WTC11 (cell line): Measurements from ENCODE around the gene TSEN54. TPM values are rescaled to one million over a fixed set of nuclear protein-coding genes. Genes with fewer than 3 reads are reported as not detected.

Experiments used
- ATAC-seq: fragments of 200-7000 bp; cut with Tn5 transposase; 2 replicates; pipeline ENCODE4 v1.10.0; 2021; ENCODE audit warnings: mild to moderate bottlenecking, moderate library complexity
- CTCF ChIA-PET: fragments of 300-600 bp; sonication (Branson Sonifier 250); formaldehyde crosslinking; loops from one replicate; lab custom pipeline; 2021; ENCODE audit warnings: antibody characterized with exemption; lab: Charles Lee
- POLR2A ChIA-PET: fragments of 350-600 bp; sonication (Branson Sonifier 250); formaldehyde crosslinking; loops from one replicate; lab custom pipeline; 2021; ENCODE audit warnings: antibody characterized with exemption; lab: Charles Lee
- DNase-seq: peaks from one replicate; pipeline ENCODE4 v3.0.0; 2021; ENCODE audit warnings: low spot score
- H3K27ac Mint-ChIP-seq: 2 replicates; pipeline ENCODE4 v1.8.0; 2021; ENCODE audit warnings: mixed read lengths
- H3K27me3 Mint-ChIP-seq: 2 replicates; pipeline ENCODE4 v1.8.0; 2021; ENCODE audit warnings: low read depth, mild to moderate bottlenecking, moderate library complexity, mixed read lengths
- H3K36me3 Mint-ChIP-seq: 2 replicates; pipeline ENCODE4 v1.8.0; 2021; ENCODE audit warnings: mixed read lengths
- H3K4me1 Mint-ChIP-seq: 2 replicates; pipeline ENCODE4 v1.8.0; 2022; ENCODE audit warnings: mixed read lengths
- H3K4me3 Mint-ChIP-seq: 2 replicates; pipeline ENCODE4 v1.8.0; 2021; ENCODE audit warnings: mild to moderate bottlenecking, moderate library complexity, mixed read lengths
- H3K9me3 Mint-ChIP-seq: 2 replicates; pipeline ENCODE4 v1.8.0; 2021; ENCODE audit warnings: mixed read lengths
- AR ChIP-seq: fragments of 250-450 bp; sonication (Bioruptor Pico); IDR thresholded peaks from 2 replicates; pipeline ENCODE4 v1.9.0; 2021; ENCODE audit warnings: mild to moderate bottlenecking
- ATF6 ChIP-seq: sonication (generic); formaldehyde crosslinking; IDR thresholded peaks from 2 replicates; pipeline ENCODE4 v1.8.1; 2023; ENCODE audit warnings: mild to moderate bottlenecking, missing genetic modification reagents
- CDX4 ChIP-seq: fragments of 250-450 bp; sonication (Bioruptor Pico); IDR thresholded peaks from 2 replicates; pipeline ENCODE4 v1.9.0; 2021; ENCODE audit warnings: moderate library complexity, mild to moderate bottlenecking, inconsistent platforms, borderline replicate concordance
- CREB1 ChIP-seq: sonication (generic); formaldehyde crosslinking; IDR thresholded peaks from 2 replicates; pipeline ENCODE4 v1.8.0; 2023; ENCODE audit warnings: mild to moderate bottlenecking, missing genetic modification reagents
- CTCF ChIP-seq: fragments of 200-600 bp; IDR thresholded peaks from 2 replicates; pipeline ENCODE4 v1.8.0; 2022; ENCODE audit warnings: antibody characterized with exemption
- E2F4 ChIP-seq: sonication (generic); formaldehyde crosslinking; IDR thresholded peaks from 2 replicates; pipeline ENCODE4 v1.8.1; 2022; ENCODE audit warnings: low read depth, mild to moderate bottlenecking, moderate library complexity, missing genetic modification reagents, borderline replicate concordance
- E2F5 ChIP-seq: sonication (generic); formaldehyde crosslinking; IDR thresholded peaks from 2 replicates; pipeline ENCODE4 v1.8.1; 2022; ENCODE audit warnings: mild to moderate bottlenecking, moderate library complexity, missing genetic modification reagents
- EMX1 ChIP-seq: fragments of 250-450 bp; sonication (Bioruptor Pico); IDR thresholded peaks from 2 replicates; pipeline ENCODE4 v1.8.0; 2021; ENCODE audit warnings: mild to moderate bottlenecking
- GRHL2 ChIP-seq: fragments of 250-450 bp; sonication (Bioruptor Pico); IDR thresholded peaks from 2 replicates; pipeline ENCODE4 v1.8.0; 2022; ENCODE audit warnings: mild to moderate bottlenecking, moderate library complexity; ENCODE audit not compliant: insufficient replicate concordance, severe bottlenecking
- JUN ChIP-seq: sonication (generic); formaldehyde crosslinking; IDR thresholded peaks from 2 replicates; pipeline ENCODE4 v1.8.0; 2023; ENCODE audit warnings: mild to moderate bottlenecking, missing genetic modification reagents
- MLX ChIP-seq: sonication (generic); formaldehyde crosslinking; IDR thresholded peaks from 2 replicates; pipeline ENCODE4 v1.8.1; 2023; ENCODE audit warnings: mild to moderate bottlenecking, missing genetic modification reagents, moderate library complexity
- MXD4 ChIP-seq: fragments of 250-450 bp; sonication (Bioruptor Pico); IDR thresholded peaks from 2 replicates; pipeline ENCODE4 v1.8.0; 2021; ENCODE audit warnings: mild to moderate bottlenecking, moderate library complexity, borderline replicate concordance
- NR2C2 ChIP-seq: sonication (generic); formaldehyde crosslinking; IDR thresholded peaks from 2 replicates; pipeline ENCODE4 v1.8.0; 2022; ENCODE audit warnings: mild to moderate bottlenecking, missing genetic modification reagents
- NR3C1 ChIP-seq: sonication (generic); formaldehyde crosslinking; conservative IDR thresholded peaks from 2 replicates; pipeline ENCODE4 v1.8.1; 2023; ENCODE audit warnings: low read depth, mild to moderate bottlenecking, missing genetic modification reagents
- SMAD3 ChIP-seq: sonication (generic); formaldehyde crosslinking; IDR thresholded peaks from 2 replicates; pipeline ENCODE4 v1.8.0; 2022; ENCODE audit warnings: missing genetic modification reagents, mild to moderate bottlenecking, borderline replicate concordance
- SMAD4 ChIP-seq: sonication (generic); formaldehyde crosslinking; IDR thresholded peaks from 2 replicates; pipeline ENCODE4 v1.8.0; 2022; ENCODE audit warnings: mild to moderate bottlenecking, missing genetic modification reagents
- SOX15 ChIP-seq: fragments of 250-450 bp; sonication (Bioruptor Pico); IDR thresholded peaks from 2 replicates; pipeline ENCODE4 v1.9.0; 2021; ENCODE audit warnings: mild to moderate bottlenecking
- ZNF121 ChIP-seq: sonication (generic); formaldehyde crosslinking; IDR thresholded peaks from 2 replicates; pipeline ENCODE4 v1.8.0; 2023; ENCODE audit warnings: missing genetic modification reagents
- ZNF425 ChIP-seq: fragments of 250-450 bp; sonication (Bioruptor Pico); conservative IDR thresholded peaks from 2 replicates; pipeline ENCODE4 v1.9.0; 2021; ENCODE audit warnings: mild to moderate bottlenecking
- total RNA-seq: library from RNA; stranded (reverse); gene quantifications from 3 replicates; pipeline ENCODE4 v1.2.3, GENCODE V29; 2021

TSEN54 gene
- total RNA-seq, 1 experiment from 2014 or later, result 53.4 TPM

- no peak for TF ChIP-seq MLX (CRISPR knock-in tag)
- no peak for TF ChIP-seq NR3C1 (CRISPR knock-in tag)
- no peak for TF ChIP-seq SMAD3 (CRISPR knock-in tag)
- no peak for TF ChIP-seq E2F5
- TF ChIP-seq CREB1, result no peak
- no peak for TF ChIP-seq AR
- no peak for TF ChIP-seq EMX1
- TF ChIP-seq GRHL2, result no peak
- TF ChIP-seq MXD4 (CRISPR knock-in tag), result no peak
- no peak for TF ChIP-seq SOX15 (CRISPR knock-in tag)
- no peak for TF ChIP-seq CDX4
- no peak for TF ChIP-seq SMAD4 (CRISPR knock-in tag)
- TF ChIP-seq E2F4 (CRISPR knock-in tag), result no peak
- TF ChIP-seq NR2C2 (CRISPR knock-in tag), result no peak
- TF ChIP-seq ZNF425 (CRISPR knock-in tag), result no peak
- TF ChIP-seq CTCF, result no peak
- TF ChIP-seq ATF6 (CRISPR knock-in tag), result no peak
- TF ChIP-seq JUN (CRISPR knock-in tag), result no peak
- no peak for TF ChIP-seq ZNF121 (CRISPR knock-in tag)
- Mint-ChIP-seq H3K9me3 (no peaks in the 10 kb centered on the region), H3K27me3 (no peaks in the 10 kb centered on the region), H3K36me3 (peaks cover 8% of the 10 kb centered on the region; the same call in 1 of the 2 replicates), H3K4me3 (no peak overlapping the region), H3K27ac (no peak overlapping the region), H3K4me1 (peaks cover 6% of the 10 kb centered on the region; the same call in 1 of the 2 replicates)
- CTCF ChIA-PET, result interaction anchor here (0.8 to 1.5 kb wide), 2 partner anchors 83 to 185 kb away, joined by 3 to 4 read pairs; no protein-coding TSS in a partner anchor
- POLR2A ChIA-PET, result no interaction called here
- no peak for DNase-seq
- no peak for ATAC-seq
These were observed 7.4 kb upstream of the TSEN54 start for GRCh38 chr17:75508931-75509361.
